Upper lobe of right lung (tissue), 1 donor: ENCODE results near the gene CIPC. TPM values are rescaled to one million over a fixed set of nuclear protein-coding genes. Genes with fewer than 3 reads are reported as not detected.

ENCODE experiments used
- ATAC-seq: fragments of 200-7000 bp; cut with Tn5 transposase; one replicate; pipeline ENCODE4 v1.9.1; 2020; ENCODE audit warnings: mild to moderate bottlenecking, moderate library complexity
- DNase-seq: peaks from one replicate; pipeline ENCODE4 v3.0.0-alpha.2; 2020
- H3K27ac ChIP-seq: fragments of 200-600 bp; one replicate; pipeline ENCODE4 v1.8.0; 2022
- H3K27me3 ChIP-seq: fragments of 200-600 bp; one replicate; pipeline ENCODE4 v1.8.0; 2022; ENCODE audit warnings: mild to moderate bottlenecking
- H3K36me3 ChIP-seq: fragments of 200-600 bp; one replicate; pipeline ENCODE4 v1.8.0; 2022
- H3K4me1 ChIP-seq: fragments of 200-600 bp; one replicate; pipeline ENCODE4 v1.8.0; 2022
- H3K4me3 ChIP-seq: fragments of 200-600 bp; one replicate; pipeline ENCODE4 v1.8.0; 2022; ENCODE audit warnings: mild to moderate bottlenecking
- H3K9me3 ChIP-seq: fragments of 200-600 bp; one replicate; pipeline ENCODE4 v1.8.0; 2022
- intact Hi-C: fragments of 100-400 bp; cut with DNase I; formaldehyde crosslinking; loops from one replicate; pipeline ENCODE4 v1.11.0; 2022
- total RNA-seq: library from RNA; stranded (reverse); fragmentation: NEBNext Ultra II Directional; extraction: Animal tissue kit (Norgen Biotek cat#: 25700); gene quantifications from one replicate; pipeline ENCODE4 v1.2.1, GENCODE V29; 2021
- TF ChIP-seq, protein P1 (sequence below): fragments of 200-600 bp; IDR thresholded peaks from one replicate; pipeline ENCODE4 v1.8.0; 2022; ENCODE audit warnings: antibody characterized with exemption
- donor health status: DM: no; HTN: yes; CAD: no; lungs with severe emphysema.

The CIPC gene
- total RNA-seq, 1 donor from 2014 or later = 24.9 TPM

DNA sequence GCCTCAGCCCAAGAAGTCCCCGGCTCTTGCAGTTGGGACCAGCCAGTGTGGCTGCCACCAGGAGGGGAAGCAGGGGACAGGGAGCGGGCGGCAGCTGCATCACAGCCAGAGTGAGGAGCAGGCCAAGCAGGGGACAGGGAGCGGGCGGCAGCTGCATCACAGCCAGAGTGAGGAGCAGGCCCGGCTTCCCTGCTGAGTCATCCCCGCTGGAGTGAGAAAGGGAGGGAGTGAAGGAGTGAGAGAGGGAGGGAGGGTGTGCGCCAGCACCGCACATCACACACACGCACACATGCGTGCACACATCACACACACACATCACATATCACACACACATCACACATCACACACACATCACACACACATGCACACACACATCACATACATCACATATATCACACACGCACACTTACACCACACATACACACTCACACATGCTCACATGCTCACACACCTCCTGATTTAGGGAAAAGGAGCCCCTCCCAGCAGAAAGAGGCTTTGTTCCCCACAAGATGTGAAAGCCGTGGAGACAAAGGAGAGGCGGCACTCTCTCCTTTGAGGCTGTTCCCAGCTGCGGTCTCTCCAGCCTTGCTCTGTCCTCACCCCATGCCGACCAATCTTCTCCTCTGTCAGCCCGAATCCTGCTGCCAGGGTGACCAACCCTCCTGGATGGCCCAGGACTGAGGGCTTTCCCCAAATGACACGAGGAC lies 60.3 kb downstream of the CIPC start:
- Histone ChIP-seq H3K27me3 (peaks cover 44% of the 10 kb centered on the region), H3K4me1 (no peaks in the 10 kb centered on the region), H3K9me3 (no peaks in the 10 kb centered on the region), H3K36me3 (no peaks in the 10 kb centered on the region), H3K27ac (no peak overlapping the region), H3K4me3 (no peak overlapping the region)
- no peak for DNase-seq
- peak; percentile 41 for ATAC-seq
- intact Hi-C loops = no loop called here
- TF ChIP-seq, protein P1, sequence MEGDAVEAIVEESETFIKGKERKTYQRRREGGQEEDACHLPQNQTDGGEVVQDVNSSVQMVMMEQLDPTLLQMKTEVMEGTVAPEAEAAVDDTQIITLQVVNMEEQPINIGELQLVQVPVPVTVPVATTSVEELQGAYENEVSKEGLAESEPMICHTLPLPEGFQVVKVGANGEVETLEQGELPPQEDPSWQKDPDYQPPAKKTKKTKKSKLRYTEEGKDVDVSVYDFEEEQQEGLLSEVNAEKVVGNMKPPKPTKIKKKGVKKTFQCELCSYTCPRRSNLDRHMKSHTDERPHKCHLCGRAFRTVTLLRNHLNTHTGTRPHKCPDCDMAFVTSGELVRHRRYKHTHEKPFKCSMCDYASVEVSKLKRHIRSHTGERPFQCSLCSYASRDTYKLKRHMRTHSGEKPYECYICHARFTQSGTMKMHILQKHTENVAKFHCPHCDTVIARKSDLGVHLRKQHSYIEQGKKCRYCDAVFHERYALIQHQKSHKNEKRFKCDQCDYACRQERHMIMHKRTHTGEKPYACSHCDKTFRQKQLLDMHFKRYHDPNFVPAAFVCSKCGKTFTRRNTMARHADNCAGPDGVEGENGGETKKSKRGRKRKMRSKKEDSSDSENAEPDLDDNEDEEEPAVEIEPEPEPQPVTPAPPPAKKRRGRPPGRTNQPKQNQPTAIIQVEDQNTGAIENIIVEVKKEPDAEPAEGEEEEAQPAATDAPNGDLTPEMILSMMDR = no peak

DNA sequence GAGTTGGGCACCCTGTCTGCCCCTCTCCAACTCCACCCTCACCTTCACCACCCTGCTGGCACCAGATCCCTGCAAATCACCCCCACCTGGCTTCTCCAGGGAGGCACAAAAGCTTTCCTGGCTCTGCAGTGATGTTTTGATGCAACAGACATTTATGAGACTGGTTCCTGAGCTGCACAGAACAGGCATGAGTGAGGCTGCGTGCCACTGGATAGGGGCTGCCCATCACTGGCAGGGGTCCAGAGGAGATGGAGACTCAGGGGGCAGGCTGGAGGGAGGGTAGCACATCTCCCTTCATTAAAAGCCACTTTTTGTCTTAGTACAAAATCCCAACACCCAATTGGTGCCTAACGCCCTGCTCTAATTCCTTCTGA lies 60.8 kb downstream of the CIPC start:
- no peak for DNase-seq
- TF ChIP-seq, protein P1 = no peak
- no peak overlapping the region for H3K4me3 ChIP-seq
- ATAC-seq = no peak
- intact Hi-C loops = no loop called here
- H3K36me3 ChIP-seq = no peaks in the 10 kb centered on the region
- H3K9me3 ChIP-seq = no peaks in the 10 kb centered on the region
- no peaks in the 10 kb centered on the region for H3K4me1 ChIP-seq
- H3K27me3 ChIP-seq = peaks cover 44% of the 10 kb centered on the region
- H3K27ac ChIP-seq = no peak overlapping the region

DNA sequence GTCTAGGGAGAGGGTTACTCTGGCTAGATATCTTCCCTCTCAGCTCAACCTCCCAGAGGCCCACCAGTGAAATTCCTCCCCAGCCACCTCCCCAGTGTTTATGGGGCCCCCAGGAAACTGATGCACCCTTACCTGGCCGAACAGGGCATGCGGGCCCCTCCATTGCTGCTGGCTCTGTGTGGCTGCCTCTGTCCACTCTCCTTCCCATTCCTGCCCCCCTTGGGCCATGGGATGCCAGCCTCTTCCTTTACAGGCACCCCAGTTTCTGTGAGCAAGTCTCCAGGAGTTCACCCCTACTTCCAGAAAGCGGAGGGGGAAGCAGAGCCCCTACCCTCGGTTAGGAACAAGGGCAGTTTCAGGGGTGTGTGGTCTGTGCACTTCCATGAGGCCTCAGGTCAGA lies 63.0 kb downstream of the CIPC start:
- TF ChIP-seq, protein P1 = no peak
- intact Hi-C loops = no loop called here

More for the DNA sequence above, 63.0 kb downstream of the CIPC start:
- peaks cover 27% of the 10 kb centered on the region for H3K27me3 ChIP-seq
- no peaks in the 10 kb centered on the region for H3K9me3 ChIP-seq
- no peak overlapping the region for H3K4me3 ChIP-seq
- ATAC-seq = no peak
- no peak overlapping the region for H3K27ac ChIP-seq
- no peak for DNase-seq
- H3K36me3 ChIP-seq = no peaks in the 10 kb centered on the region
- no peaks in the 10 kb centered on the region for H3K4me1 ChIP-seq

Other genes starting within 250 kb of the CIPC start
- gene IRF2BPL, start 69.5 kb upstream of the CIPC start, total RNA-seq = 50.6 TPM
- gene ZDHHC22, start 43.5 kb downstream of the CIPC start, total RNA-seq = not detected
- gene TMEM63C, start 83.5 kb downstream of the CIPC start, total RNA-seq = 0.06 TPM
- not detected for gene NGB, start 172.9 kb downstream of the CIPC start, total RNA-seq
- gene POMT2, start 222.6 kb downstream of the CIPC start, total RNA-seq = 29.4 TPM
- gene GSTZ1, start 222.8 kb downstream of the CIPC start, total RNA-seq = 9.8 TPM